Right cardiac atrium (tissue), 5 donors: ENCODE data around the gene TCEANC. TPM values are rescaled to one million over a fixed set of nuclear protein-coding genes. Genes with fewer than 3 reads are reported as not detected.
"Not testable (repeated sequence)": the region's sequence is repeated elsewhere in the genome, so short reads cannot be mapped to it uniquely, and the experiment has no call there.

Experiments
- ATAC-seq, 2 donors: fragments of 200-7000 bp; cut with Tn5 transposase; one replicate each; pipeline versions ENCODE4 v1.8.0 to v1.9.1; 2020; ENCODE audit warnings: moderate library complexity in 2 of 2, mild to moderate bottlenecking in 1 of 2
- DNase-seq, 3 donors: peaks; one replicate each; pipeline ENCODE4 v3.0.0-alpha.2; 2020
- H3K27ac ChIP-seq: one replicate; pipeline ENCODE4 v1.5.1; 2013; ENCODE audit warnings: mild to moderate bottlenecking, low read length, control low read depth, moderate library complexity
- H3K27me3 ChIP-seq: one replicate; pipeline ENCODE4 v1.6.1; 2013; ENCODE audit not compliant: control insufficient read depth, insufficient read depth
- H3K4me1 ChIP-seq: one replicate; pipeline ENCODE4 v1.6.1; 2013; ENCODE audit warnings: low read length; ENCODE audit not compliant: control insufficient read depth, insufficient read depth
- H3K4me3 ChIP-seq: one replicate; pipeline ENCODE4 v1.5.1; 2013; ENCODE audit warnings: low read length, control low read depth
- H3K9me3 ChIP-seq: one replicate; pipeline ENCODE4 v1.6.1; 2013; ENCODE audit warnings: low read length; ENCODE audit not compliant: control insufficient read depth
- WGBS: extraction: QIAGEN DNeasy Blood & Tissue Kit; methylation state at CpG from one replicate; pipeline ENCODE4 v1.1.7; 2013; 5-methylcytosine and 5-hydroxymethylcytosine counted together
- intact Hi-C, 4 donors: fragments of 100-400 bp; cut with DNase I; formaldehyde crosslinking; loops; one replicate each; pipeline versions ENCODE4 v1.11.0 to v1.14.0; 2022 to 2023
- polyA plus RNA-seq: library from polyadenylated mRNA; stranded (reverse); fragments of 200-250 nt; gene quantifications from one replicate; pipeline ENCODE4 v1.2.3, GENCODE V29; 2013
- total RNA-seq, 4 donors: library from RNA; stranded (reverse); fragmentation: NEBNext Ultra II Directional; extraction: Animal tissue kit (Norgen Biotek cat#: 25700); gene quantifications; one replicate each; pipeline ENCODE4 v1.2.1, GENCODE V29; 2021
- donor health status: healthy with polysubstance abuse.
- donor health status: DM: no; HTN: yes; CAD: no.
- donor health status: DM: no; HTN: no; CAD: no.
- donor health status: DM: no; HTN: yes; CAD: no; lungs with severe emphysema.
- donor health status: DM: yes; HTN: yes; CAD: no.

TCEANC gene
- total and polyA plus RNA-seq, 5 donors: 1.5 to 6.7 (median 4.2) TPM

GRCh38 chrX:13638826-13639225, 14.1 kb upstream of the TCEANC start:
- ATAC-seq: no peak
- intact Hi-C loops: loop anchor here in 1 of 4 donors (5.0 kb wide), 1 partner anchor 122 kb away; no protein-coding TSS in a partner anchor
- no peaks in the 10 kb centered on the region for H3K9me3 ChIP-seq
- H3K4me3 ChIP-seq: no peak overlapping the region
- no peaks in the 10 kb centered on the region for H3K4me1 ChIP-seq
- H3K27ac ChIP-seq: no peak overlapping the region
- WGBS: 60% methylated on average over 3 of the region's 3 CpGs
- no peak for DNase-seq
- H3K27me3 ChIP-seq: no peaks in the 10 kb centered on the region

- H3K4me1 ChIP-seq, H3K9me3 ChIP-seq, ATAC-seq, H3K4me3 ChIP-seq, intact Hi-C loops, DNase-seq, H3K27ac ChIP-seq, H3K27me3 ChIP-seq: not testable (repeated sequence)
- WGBS: 63% methylated on average over 2 of the region's 4 CpGs
These were observed 11.3 kb upstream of the TCEANC start for GRCh38 chrX:13641684-13642083.

GRCh38 chrX:13645464-13646153, 7.3 kb upstream of the TCEANC start:
- ATAC-seq (no peak), DNase-seq (no peak)
- WGBS: 60% methylated on average over 9 of the region's 9 CpGs
- Histone ChIP-seq H3K27ac (no peak overlapping the region), H3K9me3 (no peaks in the 10 kb centered on the region), H3K4me1 (peaks cover 3% of the 10 kb centered on the region), H3K4me3 (no peak overlapping the region), H3K27me3 (no peaks in the 10 kb centered on the region)
- intact Hi-C loops: loop anchor here (2.0 to 5.0 kb wide), 2 partner anchors 138 to 139 kb away; no protein-coding TSS in a partner anchor

DNA sequence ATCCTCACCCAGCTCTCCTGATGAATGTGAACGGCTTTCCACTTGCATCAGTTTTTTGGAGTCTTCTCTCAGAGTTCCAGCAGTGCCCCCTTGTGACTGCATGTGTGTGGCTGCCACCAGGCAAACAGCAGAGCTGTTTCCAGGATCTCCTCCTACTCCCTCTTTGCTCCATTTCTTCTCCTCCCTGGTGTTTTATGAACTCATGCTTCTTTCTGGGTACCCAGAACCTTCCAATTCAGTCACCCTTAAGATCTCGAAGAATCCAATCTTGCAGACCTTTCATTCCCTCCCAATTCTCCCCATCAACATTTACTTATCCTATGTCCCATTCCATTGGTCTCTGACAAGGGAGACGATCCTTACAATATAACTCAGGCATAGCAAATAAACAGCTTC, 6.8 kb upstream of the TCEANC start:
- no peaks in the 10 kb centered on the region for H3K27me3 ChIP-seq
- 37% methylated on average over 3 of the region's 3 CpGs for WGBS
- DNase-seq (peak; percentile 63 to 84 (median 73)), ATAC-seq (peak; percentile 57 to 79)
- H3K4me3 ChIP-seq: no peak overlapping the region
- peaks cover 3% of the 10 kb centered on the region for H3K4me1 ChIP-seq
- no peaks in the 10 kb centered on the region for H3K9me3 ChIP-seq
- intact Hi-C loops: loop anchor here (2.0 to 5.0 kb wide), 2 partner anchors 139 kb away; no protein-coding TSS in a partner anchor
- no peak overlapping the region for H3K27ac ChIP-seq

GRCh38 chrX:13647709-13648212, 5.2 kb upstream of the TCEANC start:
- DNase-seq (peak; percentile 60 to 76 (median 66)), ATAC-seq (peak; percentile 71 to 79)
- Histone ChIP-seq H3K27ac (peak overlapping the region; percentile 45), H3K4me1 (peaks cover 3% of the 10 kb centered on the region), H3K9me3 (no peaks in the 10 kb centered on the region), H3K4me3 (no peak overlapping the region), H3K27me3 (no peaks in the 10 kb centered on the region)
- 19% methylated on average over 8 of the region's 8 CpGs for WGBS
- intact Hi-C loops: loop anchor here (2.0 to 5.0 kb wide), 2 partner anchors 140 to 141 kb away; no protein-coding TSS in a partner anchor

DNA sequence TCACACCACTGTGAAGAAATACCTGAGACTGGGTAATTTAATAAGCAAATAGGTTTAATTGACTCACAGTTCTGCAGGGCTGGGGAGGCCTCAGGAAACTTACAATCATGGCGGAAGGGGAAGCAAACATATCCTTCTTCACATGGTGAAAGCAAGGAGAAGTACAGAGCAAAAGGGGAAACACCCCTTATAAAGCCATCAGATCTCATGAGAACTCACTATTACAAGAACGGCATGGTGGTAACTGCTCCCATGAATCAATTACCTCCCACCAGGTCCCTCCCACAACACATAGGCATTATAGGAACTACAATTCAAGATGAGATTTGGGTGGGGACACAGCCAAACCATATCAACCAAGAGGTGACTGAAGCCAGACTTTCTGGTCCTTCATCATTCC, 4.6 kb upstream of the TCEANC start:
- intact Hi-C loops: loop anchor here in 3 of 4 donors (5.0 kb wide), 1 partner anchor 141 kb away; no protein-coding TSS in a partner anchor
- H3K9me3 ChIP-seq, DNase-seq, H3K4me3 ChIP-seq, H3K4me1 ChIP-seq, H3K27ac ChIP-seq, H3K27me3 ChIP-seq, ATAC-seq: not testable (repeated sequence)
- WGBS: 90% methylated on average over 2 of the region's 2 CpGs

DNA sequence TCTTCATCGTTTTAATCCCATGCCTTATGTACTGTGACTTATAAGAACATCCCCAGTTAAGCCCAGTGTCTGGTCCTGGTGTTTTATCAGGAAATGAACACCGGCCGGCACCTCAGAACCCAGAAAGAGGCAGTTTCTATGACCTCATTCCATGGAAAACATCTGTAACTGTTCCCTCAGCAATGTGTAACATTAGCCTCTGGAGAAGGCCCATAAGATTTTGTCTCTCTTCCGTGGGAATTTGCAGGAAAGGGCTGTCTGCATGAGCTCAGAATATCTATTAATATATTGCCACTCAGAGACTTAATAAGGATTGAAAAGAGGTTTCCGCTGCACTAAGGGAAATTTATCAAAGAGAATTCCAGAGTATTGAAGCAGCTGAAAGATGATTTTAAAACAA, 3.1 kb upstream of the TCEANC start:
- no peak for DNase-seq
- no peak overlapping the region for H3K4me3 ChIP-seq
- no peak for ATAC-seq
- H3K9me3 ChIP-seq: no peaks in the 10 kb centered on the region
- peaks cover 3% of the 10 kb centered on the region for H3K4me1 ChIP-seq
- H3K27ac ChIP-seq: no peak overlapping the region
- 47% methylated on average over 5 of the region's 5 CpGs for WGBS
- intact Hi-C loops: loop anchor here in 3 of 4 donors (5.0 to 10.0 kb wide), 3 partner anchors 85 to 385 kb away; partner anchors contain the start of genes OFD1 (in 1 of the 3) and TRAPPC2 (in 1 of the 3)
- H3K27me3 ChIP-seq: no peaks in the 10 kb centered on the region

DNA sequence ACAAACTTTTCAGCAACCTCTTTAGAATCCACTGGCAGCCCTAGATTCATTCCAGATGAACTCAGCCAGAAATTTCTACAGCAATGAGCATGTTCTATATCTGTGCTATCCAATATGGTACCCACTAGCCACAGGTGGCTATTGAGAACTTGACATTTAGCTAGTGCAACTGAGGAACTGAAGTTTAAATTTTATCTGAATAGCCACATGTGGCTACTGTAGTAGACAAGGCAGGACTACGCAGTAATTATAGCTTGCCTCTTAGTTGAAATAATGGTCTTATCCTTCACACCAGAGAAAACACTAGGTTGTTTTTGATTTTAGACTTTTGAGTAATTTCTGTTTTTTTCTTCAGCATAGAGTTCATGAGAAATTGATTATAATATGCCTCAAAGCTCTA, 2.6 kb upstream of the TCEANC start:
- 100% methylated on average over 1 of the region's 1 CpG for WGBS
- Histone ChIP-seq H3K9me3 (no peaks in the 10 kb centered on the region), H3K27me3 (no peaks in the 10 kb centered on the region), H3K4me1 (peaks cover 3% of the 10 kb centered on the region), H3K27ac (no peak overlapping the region), H3K4me3 (no peak overlapping the region)
- ATAC-seq (no peak), DNase-seq (no peak)
- intact Hi-C loops: loop anchor here in 2 of 4 donors (10.0 kb wide), 2 partner anchors 84 to 384 kb away; partner anchors contain the start of genes OFD1 (in 1 of the 2) and TRAPPC2 (in 1 of the 2)

GRCh38 chrX:13651150-13651549, 1.8 kb upstream of the TCEANC start:
- Histone ChIP-seq H3K4me3 (no peak overlapping the region), H3K4me1 (peaks cover 3% of the 10 kb centered on the region), H3K27me3 (no peaks in the 10 kb centered on the region), H3K27ac (no peak overlapping the region), H3K9me3 (no peaks in the 10 kb centered on the region)
- DNase-seq: no peak
- intact Hi-C loops: loop anchor here in 2 of 4 donors (10.0 kb wide), 2 partner anchors 84 to 384 kb away; partner anchors contain the start of genes OFD1 (in 1 of the 2) and TRAPPC2 (in 1 of the 2)
- 61% methylated on average over 3 of the region's 3 CpGs for WGBS
- no peak for ATAC-seq

- H3K9me3 ChIP-seq: no peaks in the 10 kb centered on the region
- intact Hi-C loops: loop anchor here in 2 of 4 donors (10.0 kb wide), 2 partner anchors 82 to 382 kb away; partner anchors contain the start of genes OFD1 (in 1 of the 2) and TRAPPC2 (in 1 of the 2)
- H3K27ac ChIP-seq: peak overlapping the region; percentile 93
- DNase-seq (no peak), ATAC-seq (no peak)
- peak overlapping the region; percentile 52 for H3K4me3 ChIP-seq
- H3K27me3 ChIP-seq: no peaks in the 10 kb centered on the region
- H3K4me1 ChIP-seq: peaks cover 3% of the 10 kb centered on the region
- 51% methylated on average over 7 of the region's 7 CpGs for WGBS
These were observed 601 bp upstream of the TCEANC start for GRCh38 chrX:13652287-13652793.

DNA sequence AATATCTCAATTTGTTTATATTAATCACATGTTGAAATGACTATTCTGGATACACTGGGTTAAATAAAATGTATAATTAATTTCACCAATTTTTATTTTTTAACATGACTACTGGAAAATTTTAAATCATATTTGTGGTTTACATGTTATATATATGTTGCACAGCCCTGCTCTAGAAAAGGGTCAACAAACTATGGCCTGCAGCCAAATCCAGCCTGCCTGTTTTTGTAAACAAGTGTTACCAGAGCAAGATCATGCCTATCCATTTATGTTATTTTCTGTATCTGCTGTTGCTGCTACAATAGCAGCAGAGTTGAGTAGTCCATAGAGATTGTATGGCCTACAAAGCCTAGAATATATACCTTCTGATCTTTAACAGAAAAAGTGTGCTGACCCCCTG, 1.2 kb downstream of the TCEANC start:
- no peak for DNase-seq
- ATAC-seq: no peak
- no peaks in the 10 kb centered on the region for H3K9me3 ChIP-seq
- no peaks in the 10 kb centered on the region for H3K27me3 ChIP-seq
- H3K27ac ChIP-seq: no peak overlapping the region
- H3K4me1 ChIP-seq: no peaks in the 10 kb centered on the region
- H3K4me3 ChIP-seq: no peak overlapping the region
- intact Hi-C loops: loop anchor here in 2 of 4 donors (10.0 kb wide), 2 partner anchors 81 to 381 kb away; partner anchors contain the start of genes OFD1 (in 1 of the 2) and TRAPPC2 (in 1 of the 2)
